Endodermal cell (in vitro differentiated cells): ENCODE results near the gene TAOK1. TPM values are rescaled to one million over a fixed set of nuclear protein-coding genes. Genes with fewer than 3 reads are reported as not detected.

Experiments used
- DNase-seq: peaks from one replicate; pipeline ENCODE4 v3.0.0-alpha.2; 2017
- H3K27ac ChIP-seq: 2 replicates; pipeline ENCODE4 v1.5.1; 2013; ENCODE audit warnings: mild to moderate bottlenecking, low read depth, low read length, moderate library complexity
- H3K27me3 ChIP-seq: 2 replicates; pipeline ENCODE4 v1.6.1; 2013; ENCODE audit warnings: mild to moderate bottlenecking, low read length, moderate library complexity; ENCODE audit not compliant: insufficient read depth, control insufficient read depth, poor library complexity, severe bottlenecking
- H3K36me3 ChIP-seq: 2 replicates; pipeline ENCODE4 v1.7.0; 2013; ENCODE audit warnings: mild to moderate bottlenecking, low read length, moderate library complexity; ENCODE audit not compliant: control insufficient read depth, insufficient read depth
- H3K4me1 ChIP-seq: one replicate; pipeline ENCODE4 v1.7.0; 2013; ENCODE audit warnings: low read length; ENCODE audit not compliant: control insufficient read depth, insufficient read depth
- H3K4me3 ChIP-seq: 2 replicates; pipeline ENCODE4 v1.5.1; 2013; ENCODE audit warnings: mild to moderate bottlenecking, low read length, moderate library complexity
- H3K9ac ChIP-seq: 2 replicates; pipeline ENCODE4 v1.6.1; 2013; ENCODE audit warnings: mild to moderate bottlenecking, low read length, moderate library complexity; ENCODE audit not compliant: poor library complexity, severe bottlenecking; ENCODE audit errors: extremely low read depth
- H3K9me3 ChIP-seq: 2 replicates; pipeline ENCODE4 v1.6.1; 2013; ENCODE audit warnings: mild to moderate bottlenecking, low read length, moderate library complexity; ENCODE audit not compliant: control insufficient read depth
- H3K27ac Mint-ChIP-seq: 2 replicates; pipeline ENCODE4 v1.8.0; 2020; ENCODE audit warnings: mixed read lengths
- H3K27me3 Mint-ChIP-seq: 2 replicates; pipeline ENCODE4 v1.8.0; 2021; ENCODE audit warnings: mild to moderate bottlenecking, mixed read lengths; ENCODE audit not compliant: insufficient read depth
- H3K36me3 Mint-ChIP-seq: 2 replicates; pipeline ENCODE4 v1.8.0; 2020; ENCODE audit warnings: low read depth, mixed read lengths
- H3K4me1 Mint-ChIP-seq: 2 replicates; pipeline ENCODE4 v1.8.0; 2020; ENCODE audit warnings: mixed read lengths
- H3K4me3 Mint-ChIP-seq: 2 replicates; pipeline ENCODE4 v1.8.0; 2020; ENCODE audit warnings: mild to moderate bottlenecking, moderate library complexity, mixed read lengths
- H3K9me3 Mint-ChIP-seq: 2 replicates; pipeline ENCODE4 v1.8.0; 2020; ENCODE audit warnings: mild to moderate bottlenecking, mixed read lengths
- WGBS, 2 experiments: methylation state at CpG; one replicate each; pipeline versions ENCODE4 v1.1.5 to v1.1.7; 2013; ENCODE audit warnings: missing lambda C conversion rate in 2 of 2, mixed read lengths in 1 of 2; ENCODE audit not compliant: insufficient coverage in 1 of 2, insufficient read length in 1 of 2; 5-methylcytosine and 5-hydroxymethylcytosine counted together
- total RNA-seq, 2 donors: library from RNA; stranded (reverse); fragmentation: NEBNext Ultra II Directional in 1 of 2; extraction: Animal tissue kit (Norgen Biotek cat#: 25700) in 1 of 2; gene quantifications; 2 replicates in 1 of 2; 3 replicates in 1 of 2; pipeline ENCODE4 v1.2.1, GENCODE V29; 2021
- TF ChIP-seq, protein P1 (sequence below): fragments of 200-600 bp; sonication (generic); conservative IDR thresholded peaks from 2 replicates; pipeline ENCODE4 v1.5.0; 2021; ENCODE audit warnings: antibody characterized with exemption, mild to moderate bottlenecking

Gene TAOK1
- total RNA-seq, 2 donors from 2014 or later = 95.9 to 102 TPM

DNA sequence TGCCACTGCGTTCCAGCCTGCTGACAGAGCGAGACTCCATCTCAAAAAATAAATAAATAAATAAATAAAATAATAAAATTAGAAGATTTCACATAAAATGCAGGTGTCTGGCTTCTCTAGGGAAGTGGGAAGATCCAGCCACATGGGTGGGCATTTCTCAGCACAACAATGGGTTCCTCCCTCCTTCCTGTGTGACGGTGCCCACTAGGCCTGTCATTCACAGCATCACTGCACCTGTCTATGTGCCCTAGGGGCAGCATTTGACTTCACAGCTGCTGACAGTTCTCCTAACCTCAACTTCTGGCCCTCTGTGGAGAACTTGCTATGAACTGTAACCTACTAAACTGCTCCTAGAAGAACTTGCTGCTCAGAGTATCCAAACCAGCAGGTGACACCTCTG lies 173.7 kb downstream of the TAOK1 start:
- H3K36me3 Mint-ChIP-seq = no peaks in the 10 kb centered on the region
- H3K27me3 Mint-ChIP-seq = peaks cover 58% of the 10 kb centered on the region
- peaks cover 6% of the 10 kb centered on the region for H3K4me1 Mint-ChIP-seq
- H3K9me3 Mint-ChIP-seq = no peaks in the 10 kb centered on the region
- Histone ChIP-seq H3K4me1 (no peaks in the 10 kb centered on the region), H3K9ac (no peak overlapping the region), H3K9me3 (no peaks in the 10 kb centered on the region), H3K36me3 (no peaks in the 10 kb centered on the region), H3K4me3 (no peak overlapping the region), H3K27ac (no peak overlapping the region), H3K27me3 (peaks cover 55% of the 10 kb centered on the region)
- no peak overlapping the region for H3K4me3 Mint-ChIP-seq
- DNase-seq = peak; percentile 34
- TF ChIP-seq, protein P1, sequence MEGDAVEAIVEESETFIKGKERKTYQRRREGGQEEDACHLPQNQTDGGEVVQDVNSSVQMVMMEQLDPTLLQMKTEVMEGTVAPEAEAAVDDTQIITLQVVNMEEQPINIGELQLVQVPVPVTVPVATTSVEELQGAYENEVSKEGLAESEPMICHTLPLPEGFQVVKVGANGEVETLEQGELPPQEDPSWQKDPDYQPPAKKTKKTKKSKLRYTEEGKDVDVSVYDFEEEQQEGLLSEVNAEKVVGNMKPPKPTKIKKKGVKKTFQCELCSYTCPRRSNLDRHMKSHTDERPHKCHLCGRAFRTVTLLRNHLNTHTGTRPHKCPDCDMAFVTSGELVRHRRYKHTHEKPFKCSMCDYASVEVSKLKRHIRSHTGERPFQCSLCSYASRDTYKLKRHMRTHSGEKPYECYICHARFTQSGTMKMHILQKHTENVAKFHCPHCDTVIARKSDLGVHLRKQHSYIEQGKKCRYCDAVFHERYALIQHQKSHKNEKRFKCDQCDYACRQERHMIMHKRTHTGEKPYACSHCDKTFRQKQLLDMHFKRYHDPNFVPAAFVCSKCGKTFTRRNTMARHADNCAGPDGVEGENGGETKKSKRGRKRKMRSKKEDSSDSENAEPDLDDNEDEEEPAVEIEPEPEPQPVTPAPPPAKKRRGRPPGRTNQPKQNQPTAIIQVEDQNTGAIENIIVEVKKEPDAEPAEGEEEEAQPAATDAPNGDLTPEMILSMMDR = no peak
- WGBS, 2 experiments = 88 to 100% methylated on average over 1 of the region's 3 CpGs
- no peak overlapping the region for H3K27ac Mint-ChIP-seq

DNA sequence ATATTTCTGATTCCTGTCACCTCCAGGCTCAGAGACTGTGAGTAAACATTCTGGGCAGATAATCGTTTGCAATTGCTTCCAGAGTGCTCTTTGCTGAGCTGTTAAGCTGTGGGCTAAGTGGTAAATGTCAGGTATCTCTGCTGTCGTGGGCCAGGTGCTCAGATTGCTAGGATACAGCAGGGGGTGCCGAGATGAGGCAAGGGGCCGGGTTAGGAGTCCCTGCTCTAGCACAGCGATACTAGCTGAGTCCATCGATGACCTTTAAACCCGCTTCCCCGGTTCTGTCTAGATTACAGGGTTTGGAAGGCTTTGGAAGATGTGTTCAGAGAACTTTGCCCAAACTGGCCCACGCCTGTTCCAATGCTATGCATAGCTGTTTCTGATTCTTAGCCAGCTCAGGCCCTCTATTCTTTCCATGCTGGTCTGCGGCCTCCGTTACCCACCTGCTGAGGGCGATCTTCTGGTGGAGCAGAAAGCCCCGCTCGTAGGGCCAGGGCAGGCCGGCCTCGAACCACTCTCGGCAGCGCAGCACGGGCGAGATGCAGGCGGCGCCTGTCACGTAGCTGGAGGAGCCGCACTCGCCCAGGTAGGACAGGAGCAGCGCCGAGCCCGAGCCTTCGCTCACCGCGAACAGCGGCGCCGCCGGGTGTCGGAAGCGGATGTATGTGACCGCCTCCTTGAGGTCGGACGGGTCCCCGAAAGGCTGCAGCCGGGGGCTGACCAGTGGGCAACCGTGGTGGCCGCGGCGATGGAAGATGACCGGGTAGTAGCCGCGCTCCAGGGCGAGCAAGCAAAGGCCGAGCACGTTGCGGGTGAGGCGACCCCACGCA lies 175.7 kb downstream of the TAOK1 start:
- Histone ChIP-seq H3K9ac (no peak overlapping the region), H3K4me3 (peak overlapping the region; percentile 51), H3K36me3 (no peaks in the 10 kb centered on the region), H3K27me3 (peaks cover 55% of the 10 kb centered on the region), H3K4me1 (no peaks in the 10 kb centered on the region), H3K27ac (no peak overlapping the region), H3K9me3 (no peaks in the 10 kb centered on the region)
- H3K4me1 Mint-ChIP-seq = peaks cover 10% of the 10 kb centered on the region
- peak; percentile 93 for DNase-seq
- H3K4me3 Mint-ChIP-seq = peak overlapping the region; percentile 68
- no peaks in the 10 kb centered on the region for H3K9me3 Mint-ChIP-seq
- H3K36me3 Mint-ChIP-seq = no peaks in the 10 kb centered on the region
- H3K27me3 Mint-ChIP-seq = peaks cover 62% of the 10 kb centered on the region
- whole genome bisulfite sequencing, 2 experiments = 13 to 15% methylated on average over 48 to 55 of the region's 55 CpGs
- no peak overlapping the region for H3K27ac Mint-ChIP-seq
- TF ChIP-seq, protein P1 = peak; percentile 58

DNA sequence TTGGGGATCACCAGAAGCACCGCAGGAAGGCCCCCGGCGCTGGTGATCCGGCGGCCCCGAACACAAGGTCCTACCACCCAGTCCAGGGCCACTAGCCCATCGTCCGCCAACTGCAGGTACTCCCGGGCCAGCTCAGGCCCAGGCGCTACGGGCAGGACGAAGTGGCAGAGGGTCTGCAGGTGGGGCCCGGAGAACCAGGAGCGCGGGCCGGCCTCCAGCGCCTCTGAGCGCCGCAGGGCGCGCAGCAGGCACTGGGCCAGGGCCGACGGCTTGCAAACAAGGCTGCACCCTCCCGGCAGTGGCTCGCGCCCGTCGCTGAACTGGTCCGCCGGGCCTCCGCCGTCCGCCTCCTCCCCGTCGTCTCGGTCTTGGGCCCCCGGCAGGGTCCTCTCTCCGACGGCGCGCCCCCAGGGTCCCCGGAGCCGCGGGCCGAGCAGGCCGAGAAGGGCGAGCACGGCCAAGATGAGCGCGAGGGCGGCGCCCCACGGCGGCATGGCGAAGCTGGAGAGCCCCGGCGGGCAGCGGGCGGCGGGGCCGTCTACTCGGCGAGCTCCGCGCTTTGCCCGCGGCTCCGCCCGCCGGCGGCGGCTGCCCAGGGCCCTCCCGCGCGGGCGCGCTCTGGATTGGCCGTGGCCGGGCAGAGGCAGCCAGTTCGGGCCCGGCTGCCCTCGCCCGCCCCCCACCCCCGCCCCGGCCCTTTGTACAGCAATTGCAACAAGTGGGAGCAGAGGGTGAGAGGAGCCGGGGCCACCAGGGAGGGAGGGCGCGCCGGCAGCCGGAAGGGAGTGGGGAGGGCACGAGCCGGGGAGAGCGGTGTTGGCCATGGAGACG lies 176.5 kb downstream of the TAOK1 start, which contains the start of gene ABHD15:
Gene ABHD15 (minus strand): TSS at position 565 of the 831 bp plus-strand sequence. CDS start 71 bp downstream, at position 494.
- Mint-ChIP-seq H3K9me3 (no peaks in the 10 kb centered on the region), H3K27ac (no peak within 1 kb of the TSS), H3K27me3 (peaks cover 65% of the 10 kb centered on the region), H3K4me3 (peak within 1 kb of the TSS; percentile 68), H3K4me1 (peaks cover 10% of the 10 kb centered on the region), H3K36me3 (no peaks in the 10 kb centered on the region)
- no peak within 1 kb of the TSS for H3K9ac ChIP-seq
- H3K36me3 ChIP-seq = no peaks in the 10 kb centered on the region
- WGBS, 2 experiments = 2% methylated on average over 20 to 94 of the region's 94 CpGs
- no peak within 1 kb of the TSS for H3K27ac ChIP-seq
- peaks cover 55% of the 10 kb centered on the region for H3K27me3 ChIP-seq
- no peaks in the 10 kb centered on the region for H3K9me3 ChIP-seq
- peak; percentile 90 for DNase-seq
- TF ChIP-seq, protein P1 = no peak
- H3K4me1 ChIP-seq = no peaks in the 10 kb centered on the region
- H3K4me3 ChIP-seq = peak within 1 kb of the TSS; percentile 85
